AG04450 (cell line): ENCODE results near the gene KRTAP19-5. TPM values are rescaled to one million over a fixed set of nuclear protein-coding genes. Genes with fewer than 3 reads are reported as not detected.

Experiments
- CTCF ChIA-PET: fragments of 300-600, 350-600 bp; formaldehyde crosslinking; extraction: SDS; loops from one replicate; lab custom pipeline; 2022; ENCODE audit warnings: antibody characterized with exemption, inconsistent platforms; lab: Charles Lee
- POLR2A ChIA-PET: fragments of 350-600 bp; formaldehyde crosslinking; extraction: SDS; loops from one replicate; lab custom pipeline; 2021; ENCODE audit warnings: antibody characterized with exemption, inconsistent platforms; lab: Yijun Ruan, JAX
- DNase-seq: peaks from one replicate; pipeline ENCODE4 v3.0.0-alpha.2; 2011; ENCODE audit warnings: low read depth, low spot score
- H3K27ac ChIP-seq: one replicate; pipeline ENCODE4 v1.5.1; 2012; ENCODE audit warnings: low read depth, low read length, control low read depth
- H3K27me3 ChIP-seq: one replicate; pipeline ENCODE4 v1.6.0; 2012; ENCODE audit warnings: low read length; ENCODE audit not compliant: control insufficient read depth, insufficient read depth
- H3K4me3 ChIP-seq: 2 replicates; pipeline ENCODE4 v1.5.1; 2011; ENCODE audit warnings: mild to moderate bottlenecking, low read depth, low read length, control low read depth
- H3K9me3 ChIP-seq: 2 replicates; pipeline ENCODE4 v1.5.1; 2012; ENCODE audit warnings: low read length; ENCODE audit not compliant: control insufficient read depth, insufficient read depth
- CTCF ChIP-seq: IDR thresholded peaks from 2 replicates; pipeline ENCODE4 v1.5.1; 2011; ENCODE audit warnings: low read depth, low read length, control low read depth, inconsistent platforms
- polyA plus RNA-seq: library from polyadenylated mRNA; depleted of rRNA; stranded (reverse); fragments of >200 nt; gene quantifications from 2 replicates; pipeline ENCODE4 v1.2.3, GENCODE V29; 2011

The KRTAP19-5 gene
- polyA plus RNA-seq, 1 experiment, result not detected

DNA sequence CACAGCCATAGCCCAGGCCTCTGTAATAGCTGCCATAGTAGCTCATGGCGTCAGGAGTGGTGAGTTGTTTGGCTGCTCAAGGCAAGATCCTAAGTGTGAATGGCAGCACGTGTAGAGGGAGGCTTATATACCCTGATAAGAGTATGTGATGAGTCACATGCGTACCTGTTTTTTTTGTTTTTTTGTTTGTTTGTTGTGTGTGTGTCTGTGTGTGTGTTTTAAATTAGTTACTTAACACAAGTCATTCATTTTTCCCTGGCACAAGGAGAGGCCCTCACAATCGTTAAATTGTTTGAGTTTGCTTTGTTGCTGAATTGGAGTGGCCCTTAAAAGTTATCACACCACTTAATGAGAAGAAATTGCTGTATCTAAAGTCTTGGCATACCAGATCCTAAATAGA, 4.9 kb downstream of the KRTAP19-5 start, which contains the start of gene KRTAP19-4:
KRTAP19-4 (minus strand) TSS at position 101 of the 400 bp plus-strand sequence; CDS start at position 46, 55 bp downstream.
- no peak for DNase-seq
- Histone ChIP-seq H3K9me3 (peaks cover 27% of the 10 kb centered on the region), H3K27me3 (no peaks in the 10 kb centered on the region), H3K27ac (no peak within 1 kb of the TSS), H3K4me3 (no peak within 1 kb of the TSS)
- CTCF ChIA-PET, result no interaction called here
- TF ChIP-seq CTCF, result no peak
- POLR2A ChIA-PET, result no interaction called here

DNA sequence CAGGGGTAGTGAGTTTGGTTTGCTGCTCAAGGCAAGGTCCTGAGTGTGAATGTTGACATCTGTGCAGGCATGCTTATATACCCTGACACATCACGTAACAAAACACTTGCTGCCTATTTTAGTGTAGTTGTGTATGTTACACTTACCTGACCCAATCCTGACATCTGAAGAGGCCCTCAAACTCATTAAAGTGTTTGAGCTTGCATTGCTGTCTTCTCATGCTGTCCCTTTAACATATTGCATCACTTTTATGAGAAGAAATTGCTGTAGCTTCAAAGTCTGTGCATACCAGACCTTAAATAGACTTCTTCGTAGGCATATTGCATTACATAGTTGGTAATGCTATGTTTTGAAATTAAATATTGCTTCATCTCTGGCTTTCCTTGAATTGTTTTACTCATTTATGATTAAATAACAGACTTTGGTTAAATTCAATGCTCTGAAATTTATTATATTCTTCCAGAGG, 9.9 kb downstream of the KRTAP19-5 start, which contains the start of gene KRTAP19-3:
KRTAP19-3 (minus strand) TSS at position 51 of the 466 bp plus-strand sequence. CDS start 56 bp downstream, outside the sequence.
- CTCF ChIA-PET, result no interaction called here
- Histone ChIP-seq H3K9me3 (peaks cover 27% of the 10 kb centered on the region), H3K4me3 (no peak within 1 kb of the TSS), H3K27me3 (no peaks in the 10 kb centered on the region), H3K27ac (no peak within 1 kb of the TSS)
- no peak for TF ChIP-seq CTCF
- POLR2A ChIA-PET, result no interaction called here
- DNase-seq, result no peak

DNA sequence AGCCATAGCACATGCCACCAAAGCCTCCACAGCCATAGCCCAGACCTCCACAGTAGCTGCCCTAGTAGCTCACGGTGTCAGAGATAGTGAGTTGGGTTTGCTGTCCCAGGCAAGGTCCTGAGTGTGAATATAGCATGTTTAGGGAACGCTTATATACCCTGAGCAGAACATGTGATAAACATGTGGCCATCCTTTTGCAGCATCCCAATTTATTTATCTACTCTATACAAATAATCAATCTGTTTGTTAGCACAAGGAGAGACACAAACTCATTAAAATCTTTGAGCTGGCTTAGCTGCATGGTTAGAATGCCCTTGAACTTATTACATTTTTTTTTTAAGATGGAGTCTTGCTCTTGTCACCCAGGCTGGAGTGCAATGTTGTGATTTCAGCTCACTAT, 14.6 kb downstream of the KRTAP19-5 start, which contains the start of gene KRTAP19-2:
KRTAP19-2 (minus strand) TSS at position 101 of the 400 bp plus-strand sequence; CDS start at position 13, 88 bp downstream.
- no peak within 1 kb of the TSS for H3K27ac ChIP-seq
- POLR2A ChIA-PET, result no interaction called here
- H3K9me3 ChIP-seq, result peaks cover 22% of the 10 kb centered on the region
- no peak for TF ChIP-seq CTCF
- H3K27me3 ChIP-seq, result no peaks in the 10 kb centered on the region
- CTCF ChIA-PET, result no interaction called here
- no peak for DNase-seq
- H3K4me3 ChIP-seq, result no peak within 1 kb of the TSS

- Histone ChIP-seq H3K27me3 (no peaks in the 10 kb centered on the region), H3K4me3 (no peak overlapping the region), H3K27ac (no peak overlapping the region), H3K9me3 (peaks cover 19% of the 10 kb centered on the region)
- POLR2A ChIA-PET, result no interaction called here
- CTCF ChIA-PET, result no interaction called here
- TF ChIP-seq CTCF, result no peak
- no peak for DNase-seq
These were observed 15.8 kb downstream of the KRTAP19-5 start for GRCh38 chr21:30486180-30486579.

DNA sequence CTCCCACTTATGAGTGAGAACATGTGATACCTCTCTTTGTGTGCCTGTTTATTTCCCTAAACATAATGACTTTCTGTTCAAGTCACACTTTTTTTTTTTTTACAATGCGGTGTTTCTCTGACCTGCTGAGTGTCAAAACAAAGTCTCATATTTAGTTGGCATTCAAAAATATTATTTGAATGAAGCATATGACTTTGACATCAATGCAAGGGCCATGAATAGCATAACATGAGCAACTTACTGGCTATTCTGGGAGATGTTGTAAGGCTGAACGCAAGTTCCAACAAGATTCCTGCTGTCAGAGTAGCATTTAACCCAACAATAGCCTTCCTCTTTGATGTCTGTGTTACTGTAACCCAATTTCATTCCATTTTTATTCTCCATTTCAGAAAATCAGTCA, 19.8 kb downstream of the KRTAP19-5 start:
- Histone ChIP-seq H3K4me3 (no peak overlapping the region), H3K27ac (no peak overlapping the region), H3K27me3 (no peaks in the 10 kb centered on the region), H3K9me3 (peaks cover 14% of the 10 kb centered on the region)
- ChIA-PET CTCF (no interaction called here), POLR2A (no interaction called here)
- no peak for DNase-seq
- TF ChIP-seq CTCF, result no peak
